CD4-positive, alpha-beta memory T cell (primary cell): ENCODE results near the gene MEN1. TPM values are rescaled to one million over a fixed set of nuclear protein-coding genes. Genes with fewer than 3 reads are reported as not detected.

Experiments used
- CTCF ChIA-PET: fragments of 350-600 bp; sonication (Branson Sonifier 250); formaldehyde crosslinking; loops from one replicate; lab custom pipeline; 2021; ENCODE audit warnings: inconsistent platforms; ENCODE audit not compliant: partially characterized antibody; lab: Charles Lee
- POLR2A ChIA-PET: fragments of 350-600 bp; sonication (Branson Sonifier 250); formaldehyde crosslinking; loops from one replicate; lab custom pipeline; 2021; ENCODE audit not compliant: partially characterized antibody; lab: Charles Lee
- DNase-seq, 5 donors: peaks; one replicate each; pipeline versions ENCODE4 v3.0.0 to v3.0.0-alpha.2; 2020 to 2022; ENCODE audit warnings: mixed read lengths in 1 of 5
- H3K27ac ChIP-seq: one replicate; pipeline ENCODE4 v1.7.0; 2013; ENCODE audit warnings: low read depth, low read length
- H3K27me3 ChIP-seq: 2 replicates; pipeline ENCODE4 v1.7.0; 2013; ENCODE audit warnings: mild to moderate bottlenecking, low read length, moderate library complexity; ENCODE audit not compliant: insufficient read depth
- H3K36me3 ChIP-seq: 2 replicates; pipeline ENCODE4 v1.7.0; 2013; ENCODE audit warnings: mild to moderate bottlenecking, low read length, moderate library complexity; ENCODE audit not compliant: insufficient read depth
- H3K4me1 ChIP-seq: 2 replicates; pipeline ENCODE4 v1.7.0; 2013; ENCODE audit warnings: mild to moderate bottlenecking, low read length, moderate library complexity; ENCODE audit not compliant: insufficient read depth
- H3K4me3 ChIP-seq, 2 donors: one replicate each; pipeline ENCODE4 v1.7.0; 2013; ENCODE audit warnings: low read length in 2 of 2, mild to moderate bottlenecking in 1 of 2
- H3K9me3 ChIP-seq, 2 donors: one replicate each; pipeline ENCODE4 v1.7.0; 2013; ENCODE audit warnings: low read length in 2 of 2, control low read depth in 1 of 2; ENCODE audit not compliant: control insufficient read depth in 1 of 2
- H3K27ac Mint-ChIP-seq, 7 donors: one replicate each; pipeline ENCODE4 v1.8.0; 2020 to 2021; ENCODE audit warnings: mixed read lengths in 7 of 7, mild to moderate bottlenecking in 6 of 7, inconsistent platforms in 3 of 7, moderate library complexity in 3 of 7
- H3K27me3 Mint-ChIP-seq, 2 donors: one replicate each; pipeline ENCODE4 v1.8.0; 2020 to 2021; ENCODE audit warnings: mixed read lengths in 2 of 2
- H3K36me3 Mint-ChIP-seq, 2 donors: one replicate each; pipeline ENCODE4 v1.8.0; 2020 to 2021; ENCODE audit warnings: mixed read lengths in 2 of 2, inconsistent platforms in 1 of 2, mild to moderate bottlenecking in 1 of 2
- H3K4me1 Mint-ChIP-seq, 4 donors: one replicate each; pipeline ENCODE4 v1.8.0; 2020 to 2021; ENCODE audit warnings: mixed read lengths in 4 of 4, mild to moderate bottlenecking in 1 of 4
- H3K4me3 Mint-ChIP-seq, 8 donors: one replicate each; pipeline ENCODE4 v1.8.0; 2020 to 2021; ENCODE audit warnings: mixed read lengths in 8 of 8, mild to moderate bottlenecking in 7 of 8, moderate library complexity in 6 of 8, inconsistent platforms in 3 of 8
- H3K9me3 Mint-ChIP-seq, 8 donors: one replicate each; pipeline ENCODE4 v1.8.0; 2020 to 2021; ENCODE audit warnings: mixed read lengths in 8 of 8, mild to moderate bottlenecking in 5 of 8, inconsistent platforms in 3 of 8, moderate library complexity in 1 of 8
- intact Hi-C: fragments of 100-400 bp; cut with micrococcal nuclease; formaldehyde crosslinking; loops from one replicate; pipeline ENCODE4 v1.15.1; 2023
- polyA plus RNA-seq, 2 donors: library from polyadenylated mRNA; unstranded; fragments of 300-500 nt; fragmentation: Illumina TruSeq; gene quantifications; one replicate each; pipeline ENCODE4 v1.2.3, GENCODE V29; 2021
- total RNA-seq, 2 experiments: library from RNA; stranded (reverse); gene quantifications; one replicate each; pipeline ENCODE4 v1.2.3, GENCODE V29; 2021

Gene MEN1
- total and polyA plus RNA-seq, 4 experiments from 2014 or later: 22.4 to 42.7 (median 41.7) TPM

GRCh38 chr11:64838600-64839334 lies 28.4 kb upstream of the MEN1 start:
- ChIA-PET CTCF (interaction anchor here (1.2 to 1.6 kb wide), 2 partner anchors 49 to 55 kb away, joined by 3 to 4 read pairs; no protein-coding TSS in a partner anchor), POLR2A (no interaction called here)
- no peaks in the 10 kb centered on the region for H3K9me3 ChIP-seq
- peak in 1 of 5 donors; percentile 1 for DNase-seq
- intact Hi-C loops: no loop called here
- H3K27ac ChIP-seq: no peak overlapping the region
- Mint-ChIP-seq H3K27me3 (no peaks in the 10 kb centered on the region), H3K27ac (no peak overlapping the region), H3K36me3 (peaks cover 0 to 5% of the 10 kb centered on the region in 2 donors), H3K4me3 (no peak overlapping the region), H3K9me3 (no peaks in the 10 kb centered on the region), H3K4me1 (peaks cover under 1 to 12% (median 6%) of the 10 kb centered on the region in 4 donors)
- H3K36me3 ChIP-seq: no peaks in the 10 kb centered on the region
- H3K4me3 ChIP-seq: no peak overlapping the region
- peaks cover 4% of the 10 kb centered on the region for H3K4me1 ChIP-seq
- H3K27me3 ChIP-seq: no peaks in the 10 kb centered on the region

GRCh38 chr11:64837887-64838351 lies 27.6 kb upstream of the MEN1 start:
- DNase-seq: peak in 1 of 5 donors; percentile 25
- ChIA-PET CTCF (no interaction called here), POLR2A (no interaction called here)
- Mint-ChIP-seq H3K9me3 (no peaks in the 10 kb centered on the region), H3K4me1 (peaks cover 0 to 5% (median 3%) of the 10 kb centered on the region in 4 donors), H3K36me3 (peaks cover 0 to 5% of the 10 kb centered on the region in 2 donors), H3K27me3 (no peaks in the 10 kb centered on the region), H3K27ac (no peak overlapping the region), H3K4me3 (no peak overlapping the region)
- no peaks in the 10 kb centered on the region for H3K36me3 ChIP-seq
- intact Hi-C loops: no loop called here
- H3K4me1 ChIP-seq: no peaks in the 10 kb centered on the region
- H3K27ac ChIP-seq: no peak overlapping the region
- H3K4me3 ChIP-seq: no peak overlapping the region
- H3K9me3 ChIP-seq: no peaks in the 10 kb centered on the region
- H3K27me3 ChIP-seq: no peaks in the 10 kb centered on the region

- Mint-ChIP-seq H3K4me1 (peaks cover 0 to 4% (median 3%) of the 10 kb centered on the region in 4 donors), H3K4me3 (no peak overlapping the region), H3K27me3 (no peaks in the 10 kb centered on the region), H3K36me3 (peaks cover 3 to 5% of the 10 kb centered on the region in 2 donors), H3K9me3 (no peaks in the 10 kb centered on the region), H3K27ac (peak overlapping the region in 1 of 7 donors; percentile 46)
- CTCF ChIA-PET: no interaction called here
- H3K36me3 ChIP-seq: no peaks in the 10 kb centered on the region
- intact Hi-C loops: no loop called here
- H3K9me3 ChIP-seq: no peaks in the 10 kb centered on the region
- peak in 1 of 5 donors; percentile 9 for DNase-seq
- POLR2A ChIA-PET: interaction anchor here (1.4 kb wide), 1 partner anchor 58 kb away, joined by 3 read pairs; the partner anchor contains the start of gene SF1
- H3K27me3 ChIP-seq: no peaks in the 10 kb centered on the region
- no peak overlapping the region for H3K4me3 ChIP-seq
- no peak overlapping the region for H3K27ac ChIP-seq
- H3K4me1 ChIP-seq: no peaks in the 10 kb centered on the region
Observed at GRCh38 chr11:64836448-64837072, 26.2 kb upstream of the MEN1 start.

- no peaks in the 10 kb centered on the region for H3K4me1 ChIP-seq
- no peaks in the 10 kb centered on the region for H3K9me3 ChIP-seq
- H3K27ac ChIP-seq: no peak overlapping the region
- Mint-ChIP-seq H3K4me1 (peaks cover 0 to 4% (median 3%) of the 10 kb centered on the region in 4 donors), H3K27ac (no peak overlapping the region), H3K36me3 (peaks cover 3 to 5% of the 10 kb centered on the region in 2 donors), H3K9me3 (no peaks in the 10 kb centered on the region), H3K4me3 (no peak overlapping the region), H3K27me3 (no peaks in the 10 kb centered on the region)
- H3K4me3 ChIP-seq: no peak overlapping the region
- POLR2A ChIA-PET: interaction anchor here (1.4 kb wide), 1 partner anchor 57 kb away, joined by 3 read pairs; the partner anchor contains the start of gene SF1
- peak in 1 of 5 donors; percentile 18 for DNase-seq
- no peaks in the 10 kb centered on the region for H3K27me3 ChIP-seq
- H3K36me3 ChIP-seq: no peaks in the 10 kb centered on the region
- CTCF ChIA-PET: no interaction called here
- intact Hi-C loops: no loop called here
Observed at GRCh38 chr11:64835616-64836447, 25.5 kb upstream of the MEN1 start.

- Histone ChIP-seq H3K4me3 (no peak overlapping the region), H3K4me1 (no peaks in the 10 kb centered on the region), H3K9me3 (no peaks in the 10 kb centered on the region), H3K27me3 (no peaks in the 10 kb centered on the region), H3K36me3 (no peaks in the 10 kb centered on the region), H3K27ac (no peak overlapping the region)
- H3K27me3 Mint-ChIP-seq: no peaks in the 10 kb centered on the region
- no peak overlapping the region for H3K4me3 Mint-ChIP-seq
- intact Hi-C loops: no loop called here
- peaks cover 0 to 4% (median 3%) of the 10 kb centered on the region in 4 donors for H3K4me1 Mint-ChIP-seq
- no peaks in the 10 kb centered on the region for H3K9me3 Mint-ChIP-seq
- peaks cover 3 to 5% of the 10 kb centered on the region in 2 donors for H3K36me3 Mint-ChIP-seq
- DNase-seq: peak in 1 of 5 donors; percentile 34
- no peak overlapping the region for H3K27ac Mint-ChIP-seq
- ChIA-PET CTCF (no interaction called here), POLR2A (no interaction called here)
Observed at GRCh38 chr11:64834723-64835615, 24.6 kb upstream of the MEN1 start.

- Histone ChIP-seq H3K27ac (no peak overlapping the region), H3K27me3 (no peaks in the 10 kb centered on the region), H3K4me3 (no peak overlapping the region), H3K9me3 (no peaks in the 10 kb centered on the region), H3K36me3 (no peaks in the 10 kb centered on the region), H3K4me1 (no peaks in the 10 kb centered on the region)
- CTCF ChIA-PET: no interaction called here
- no peak overlapping the region for H3K27ac Mint-ChIP-seq
- peaks cover 0 to 4% (median 0%) of the 10 kb centered on the region in 4 donors for H3K4me1 Mint-ChIP-seq
- H3K9me3 Mint-ChIP-seq: no peaks in the 10 kb centered on the region
- intact Hi-C loops: no loop called here
- peaks cover 2 to 3% of the 10 kb centered on the region in 2 donors for H3K36me3 Mint-ChIP-seq
- POLR2A ChIA-PET: no interaction called here
- no peak overlapping the region for H3K4me3 Mint-ChIP-seq
- DNase-seq: peak in 1 of 5 donors; percentile 27
- H3K27me3 Mint-ChIP-seq: no peaks in the 10 kb centered on the region
Observed at GRCh38 chr11:64834031-64834722, 23.8 kb upstream of the MEN1 start.
